Prostate gland (tissue), 2 donors: ENCODE results near the gene TRIM75. TPM values are rescaled to one million over a fixed set of nuclear protein-coding genes. Genes with fewer than 3 reads are reported as not detected.
"Not testable (repeated sequence)": the region's sequence is repeated elsewhere in the genome, so short reads cannot be mapped to it uniquely, and the experiment has no call there.

ENCODE experiments used
- DNase-seq: peaks from one replicate; pipeline ENCODE4 v3.0.0-alpha.2; 2019; ENCODE audit warnings: low spot score
- H3K27ac ChIP-seq, 2 donors: fragments of 200-600 bp; sonication (generic); 2 replicates each; pipeline ENCODE4 v1.5.1; 2017 to 2019
- H3K27me3 ChIP-seq: fragments of 200-600 bp; sonication (generic); replicated peaks from 2 replicates; pipeline ENCODE4 v1.5.1; 2019; ENCODE audit not compliant: insufficient read depth
- H3K36me3 ChIP-seq, 2 donors: fragments of 200-600 bp; sonication (generic); 1 replicate in 1 of 2; 2 replicates in 1 of 2; pipeline versions ENCODE4 v1.5.1 to v1.8.1; 2017 to 2019
- H3K4me1 ChIP-seq: fragments of 200-600 bp; sonication (generic); replicated peaks from 2 replicates; pipeline ENCODE4 v1.5.1; 2019
- H3K4me3 ChIP-seq, 2 donors: fragments of 200-600 bp; sonication (generic); 2 replicates each; pipeline ENCODE4 v1.5.1; 2017 to 2019
- H3K9me3 ChIP-seq: fragments of 200-600 bp; sonication (generic); 2 replicates; pipeline ENCODE4 v1.5.1; 2017
- POLR2A ChIP-seq: fragments of 450-650 bp; IDR thresholded peaks from one replicate; pipeline ENCODE4 v1.6.1; 2016; ENCODE audit warnings: antibody characterized with exemption, mild to moderate bottlenecking
- POLR2AphosphoS5 ChIP-seq: sonication (generic); formaldehyde crosslinking; IDR thresholded peaks from one replicate; pipeline ENCODE4 v1.6.1; 2017; ENCODE audit warnings: antibody characterized with exemption
- WGBS: methylation state at CpG from one replicate; pipeline ENCODE4 v1.1.5; 2018; 5-methylcytosine and 5-hydroxymethylcytosine counted together
- intact Hi-C: fragments of 100-400 bp; cut with DNase I; formaldehyde crosslinking; loops from one replicate; pipeline ENCODE4 v1.14.2; 2022
- total RNA-seq, 2 donors: library from RNA; depleted of rRNA; stranded (reverse); fragments of >200 nt; gene quantifications; one replicate each; pipeline ENCODE4 v1.1.0, GENCODE V29; 2016
- TF ChIP-seq, protein P1 (sequence below), 4 experiments: fragments of 200-600 bp in 2 of 4; fragments of 450-650 bp in 2 of 4; sonication (generic) in 2 of 4; IDR thresholded peaks; 1 replicate in 3 of 4; 2 replicates in 1 of 4; pipeline ENCODE4 v1.5.1; 2016 to 2019; ENCODE audit warnings: antibody characterized with exemption in 4 of 4, mild to moderate bottlenecking in 2 of 4, moderate library complexity in 2 of 4

Gene TRIM75
- total RNA-seq, 2 donors from 2014 or later = 0.40 TPM; not detected in 1

GRCh38 chr4:165077034-165077578 lies 23.4 kb downstream of the TRIM75 start:
- intact Hi-C loops = no loop called here
- Histone ChIP-seq H3K4me1 (peaks cover 4% of the 10 kb centered on the region), H3K27me3 (no peaks in the 10 kb centered on the region), H3K4me3 (no peak overlapping the region), H3K9me3 (no peaks in the 10 kb centered on the region), H3K36me3 (no peaks in the 10 kb centered on the region), H3K27ac (peak overlapping the region; percentile 55 to 80)
- 70% methylated on average over 5 of the region's 5 CpGs for WGBS
- no peak for TF ChIP-seq POLR2A
- TF ChIP-seq POLR2AphosphoS5 = no peak
- TF ChIP-seq, protein P1, sequence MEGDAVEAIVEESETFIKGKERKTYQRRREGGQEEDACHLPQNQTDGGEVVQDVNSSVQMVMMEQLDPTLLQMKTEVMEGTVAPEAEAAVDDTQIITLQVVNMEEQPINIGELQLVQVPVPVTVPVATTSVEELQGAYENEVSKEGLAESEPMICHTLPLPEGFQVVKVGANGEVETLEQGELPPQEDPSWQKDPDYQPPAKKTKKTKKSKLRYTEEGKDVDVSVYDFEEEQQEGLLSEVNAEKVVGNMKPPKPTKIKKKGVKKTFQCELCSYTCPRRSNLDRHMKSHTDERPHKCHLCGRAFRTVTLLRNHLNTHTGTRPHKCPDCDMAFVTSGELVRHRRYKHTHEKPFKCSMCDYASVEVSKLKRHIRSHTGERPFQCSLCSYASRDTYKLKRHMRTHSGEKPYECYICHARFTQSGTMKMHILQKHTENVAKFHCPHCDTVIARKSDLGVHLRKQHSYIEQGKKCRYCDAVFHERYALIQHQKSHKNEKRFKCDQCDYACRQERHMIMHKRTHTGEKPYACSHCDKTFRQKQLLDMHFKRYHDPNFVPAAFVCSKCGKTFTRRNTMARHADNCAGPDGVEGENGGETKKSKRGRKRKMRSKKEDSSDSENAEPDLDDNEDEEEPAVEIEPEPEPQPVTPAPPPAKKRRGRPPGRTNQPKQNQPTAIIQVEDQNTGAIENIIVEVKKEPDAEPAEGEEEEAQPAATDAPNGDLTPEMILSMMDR (IDR thresholded peaks at IDR 0.05) = no peak
- DNase-seq = no peak

- peak; percentile 66 for TF ChIP-seq POLR2AphosphoS5
- no peak for TF ChIP-seq POLR2A
- TF ChIP-seq, protein P1 (IDR thresholded peaks at IDR 0.05) = no peak
- peak; percentile 60 for DNase-seq
- peak overlapping the region in 1 of 2 donors; percentile 25 for H3K27ac ChIP-seq
- H3K36me3 ChIP-seq = no peaks in the 10 kb centered on the region
- no peak overlapping the region for H3K4me3 ChIP-seq
- no peaks in the 10 kb centered on the region for H3K27me3 ChIP-seq
- intact Hi-C loops = no loop called here
- no peaks in the 10 kb centered on the region for H3K9me3 ChIP-seq
- peaks cover 4% of the 10 kb centered on the region for H3K4me1 ChIP-seq
- WGBS = 11% methylated on average over 6 of the region's 6 CpGs
Observed at GRCh38 chr4:165079476-165079875, 25.8 kb downstream of the TRIM75 start.

- H3K27ac ChIP-seq, H3K4me1 ChIP-seq, H3K9me3 ChIP-seq, H3K27me3 ChIP-seq, intact Hi-C loops, H3K36me3 ChIP-seq, H3K4me3 ChIP-seq, DNase-seq: not testable (repeated sequence)
- WGBS = 98% methylated on average over 7 of the region's 7 CpGs
Observed at GRCh38 chr4:165084787-165085186, 31.1 kb downstream of the TRIM75 start.

DNA sequence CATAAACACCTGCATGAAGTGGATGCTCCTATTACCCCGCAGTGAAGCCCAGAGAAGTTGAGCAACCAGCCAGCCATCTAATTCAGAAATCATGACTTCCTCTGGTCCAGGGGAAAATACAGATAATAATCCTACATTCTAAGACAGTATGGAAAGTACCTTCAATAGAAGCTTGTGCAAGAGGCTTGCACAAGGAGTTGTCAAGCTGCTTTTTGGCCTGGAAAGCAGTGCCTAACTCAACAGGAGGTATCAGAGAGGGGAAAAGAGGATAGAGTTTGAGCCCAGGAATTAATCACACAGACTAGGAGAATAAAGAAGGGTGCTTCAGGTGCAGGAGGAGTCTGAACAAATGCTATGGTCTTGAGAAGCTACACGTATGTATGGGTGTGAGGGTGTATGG lies 32.3 kb downstream of the TRIM75 start:
- TF ChIP-seq, protein P1 (IDR thresholded peaks at IDR 0.05) = no peak
- TF ChIP-seq POLR2AphosphoS5 = no peak
- no peak for TF ChIP-seq POLR2A
- WGBS = 88% methylated on average over 2 of the region's 2 CpGs
- Histone ChIP-seq H3K27ac (no peak overlapping the region), H3K4me3 (no peak overlapping the region), H3K9me3 (no peaks in the 10 kb centered on the region), H3K27me3 (no peaks in the 10 kb centered on the region), H3K36me3 (no peaks in the 10 kb centered on the region), H3K4me1 (no peaks in the 10 kb centered on the region)
- intact Hi-C loops = no loop called here
- DNase-seq = no peak

DNA sequence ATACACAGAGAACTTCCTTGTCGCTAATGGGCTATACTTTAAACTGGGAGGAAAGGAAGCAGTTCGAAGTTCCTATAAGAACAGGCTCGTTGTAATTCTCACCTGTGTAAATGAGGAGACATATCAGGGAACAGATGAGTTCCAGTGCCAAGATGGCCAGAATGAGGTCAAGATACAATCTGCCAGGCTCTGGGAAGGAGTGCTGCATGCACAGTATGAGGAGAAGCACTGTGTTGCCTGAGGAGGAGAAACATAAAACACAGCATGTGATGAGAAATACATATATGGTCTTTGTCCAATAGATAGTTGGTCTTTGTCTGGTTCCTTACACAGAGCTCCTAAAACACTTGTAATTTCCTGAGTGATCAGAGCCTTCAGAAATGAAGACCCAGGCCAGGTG lies 34.7 kb downstream of the TRIM75 start:
- intact Hi-C loops = no loop called here

GRCh38 chr4:165092187-165092586 lies 38.5 kb downstream of the TRIM75 start:
- not testable (repeated sequence) for H3K36me3 ChIP-seq, H3K27me3 ChIP-seq, H3K4me1 ChIP-seq, DNase-seq, H3K4me3 ChIP-seq, H3K9me3 ChIP-seq, H3K27ac ChIP-seq
- 96% methylated on average over 8 of the region's 8 CpGs for WGBS
- intact Hi-C loops = loop anchor here (10.0 kb wide), 1 partner anchor 317 kb away; no protein-coding TSS in a partner anchor

More for the DNA sequence above, 34.7 kb downstream of the TRIM75 start:
- Histone ChIP-seq H3K27ac (no peak overlapping the region), H3K4me1 (no peaks in the 10 kb centered on the region), H3K9me3 (no peaks in the 10 kb centered on the region), H3K27me3 (no peaks in the 10 kb centered on the region), H3K4me3 (no peak overlapping the region), H3K36me3 (no peaks in the 10 kb centered on the region)
- no peak for DNase-seq
- 78% methylated on average over 3 of the region's 3 CpGs for WGBS
- TF ChIP-seq POLR2A (no peak), POLR2AphosphoS5 (no peak)
- TF ChIP-seq, protein P1 (IDR thresholded peaks at IDR 0.05) = no peak
